Endodermal cell (in vitro differentiated cells): ENCODE results near the gene PCSK2. TPM values are rescaled to one million over a fixed set of nuclear protein-coding genes. Genes with fewer than 3 reads are reported as not detected.

Source experiments
- DNase-seq: peaks from one replicate; pipeline ENCODE4 v3.0.0-alpha.2; 2017
- H3K27ac ChIP-seq: 2 replicates; pipeline ENCODE4 v1.5.1; 2013; ENCODE audit warnings: mild to moderate bottlenecking, low read depth, low read length, moderate library complexity
- H3K27me3 ChIP-seq: 2 replicates; pipeline ENCODE4 v1.6.1; 2013; ENCODE audit warnings: mild to moderate bottlenecking, low read length, moderate library complexity; ENCODE audit not compliant: insufficient read depth, control insufficient read depth, poor library complexity, severe bottlenecking
- H3K36me3 ChIP-seq: 2 replicates; pipeline ENCODE4 v1.7.0; 2013; ENCODE audit warnings: mild to moderate bottlenecking, low read length, moderate library complexity; ENCODE audit not compliant: control insufficient read depth, insufficient read depth
- H3K4me1 ChIP-seq: one replicate; pipeline ENCODE4 v1.7.0; 2013; ENCODE audit warnings: low read length; ENCODE audit not compliant: control insufficient read depth, insufficient read depth
- H3K4me3 ChIP-seq: 2 replicates; pipeline ENCODE4 v1.5.1; 2013; ENCODE audit warnings: mild to moderate bottlenecking, low read length, moderate library complexity
- H3K9ac ChIP-seq: 2 replicates; pipeline ENCODE4 v1.6.1; 2013; ENCODE audit warnings: mild to moderate bottlenecking, low read length, moderate library complexity; ENCODE audit not compliant: poor library complexity, severe bottlenecking; ENCODE audit errors: extremely low read depth
- H3K9me3 ChIP-seq: 2 replicates; pipeline ENCODE4 v1.6.1; 2013; ENCODE audit warnings: mild to moderate bottlenecking, low read length, moderate library complexity; ENCODE audit not compliant: control insufficient read depth
- H3K27ac Mint-ChIP-seq: 2 replicates; pipeline ENCODE4 v1.8.0; 2020; ENCODE audit warnings: mixed read lengths
- H3K27me3 Mint-ChIP-seq: 2 replicates; pipeline ENCODE4 v1.8.0; 2021; ENCODE audit warnings: mild to moderate bottlenecking, mixed read lengths; ENCODE audit not compliant: insufficient read depth
- H3K36me3 Mint-ChIP-seq: 2 replicates; pipeline ENCODE4 v1.8.0; 2020; ENCODE audit warnings: low read depth, mixed read lengths
- H3K4me1 Mint-ChIP-seq: 2 replicates; pipeline ENCODE4 v1.8.0; 2020; ENCODE audit warnings: mixed read lengths
- H3K4me3 Mint-ChIP-seq: 2 replicates; pipeline ENCODE4 v1.8.0; 2020; ENCODE audit warnings: mild to moderate bottlenecking, moderate library complexity, mixed read lengths
- H3K9me3 Mint-ChIP-seq: 2 replicates; pipeline ENCODE4 v1.8.0; 2020; ENCODE audit warnings: mild to moderate bottlenecking, mixed read lengths
- CTCF ChIP-seq: fragments of 200-600 bp; sonication (generic); conservative IDR thresholded peaks from 2 replicates; pipeline ENCODE4 v1.5.0; 2021; ENCODE audit warnings: antibody characterized with exemption, mild to moderate bottlenecking
- WGBS, 2 experiments: methylation state at CpG; one replicate each; pipeline versions ENCODE4 v1.1.5 to v1.1.7; 2013; ENCODE audit warnings: missing lambda C conversion rate in 2 of 2, mixed read lengths in 1 of 2; ENCODE audit not compliant: insufficient coverage in 1 of 2, insufficient read length in 1 of 2; 5-methylcytosine and 5-hydroxymethylcytosine counted together
- total RNA-seq, 2 donors: library from RNA; stranded (reverse); fragmentation: NEBNext Ultra II Directional in 1 of 2; extraction: Animal tissue kit (Norgen Biotek cat#: 25700) in 1 of 2; gene quantifications; 2 replicates in 1 of 2; 3 replicates in 1 of 2; pipeline ENCODE4 v1.2.1, GENCODE V29; 2021

The PCSK2 gene
- total RNA-seq, 2 donors from 2014 or later = 3.0 to 4.8 TPM

- Histone ChIP-seq H3K36me3 (no peaks in the 10 kb centered on the region), H3K9ac (no peak overlapping the region), H3K4me3 (no peak overlapping the region), H3K4me1 (no peaks in the 10 kb centered on the region), H3K27ac (no peak overlapping the region), H3K27me3 (no peaks in the 10 kb centered on the region), H3K9me3 (no peaks in the 10 kb centered on the region)
- no peaks in the 10 kb centered on the region for H3K9me3 Mint-ChIP-seq
- no peaks in the 10 kb centered on the region for H3K36me3 Mint-ChIP-seq
- H3K27ac Mint-ChIP-seq = no peak overlapping the region
- 92 to 96% methylated on average over 4 to 5 of the region's 5 CpGs for WGBS, 2 experiments
- no peak for TF ChIP-seq CTCF
- DNase-seq = no peak
- no peak overlapping the region for H3K4me3 Mint-ChIP-seq
- no peaks in the 10 kb centered on the region for H3K27me3 Mint-ChIP-seq
- H3K4me1 Mint-ChIP-seq = peaks cover 23% of the 10 kb centered on the region
Observed at GRCh38 chr20:17394411-17394810, 167.6 kb downstream of the PCSK2 start.

- Histone ChIP-seq H3K4me3 (no peak overlapping the region), H3K9ac (no peak overlapping the region), H3K9me3 (no peaks in the 10 kb centered on the region), H3K27ac (no peak overlapping the region), H3K4me1 (no peaks in the 10 kb centered on the region), H3K36me3 (no peaks in the 10 kb centered on the region), H3K27me3 (no peaks in the 10 kb centered on the region)
- Mint-ChIP-seq H3K27me3 (no peaks in the 10 kb centered on the region), H3K4me3 (no peak overlapping the region), H3K36me3 (no peaks in the 10 kb centered on the region), H3K9me3 (no peaks in the 10 kb centered on the region), H3K4me1 (peaks cover 23% of the 10 kb centered on the region), H3K27ac (no peak overlapping the region)
- 91 to 100% methylated on average over 2 to 3 of the region's 3 CpGs for WGBS, 2 experiments
- TF ChIP-seq CTCF = no peak
- DNase-seq = no peak
Observed at GRCh38 chr20:17395729-17396128, 168.9 kb downstream of the PCSK2 start.

GRCh38 chr20:17399303-17399985 lies 172.6 kb downstream of the PCSK2 start:
- no peak overlapping the region for H3K4me3 ChIP-seq
- H3K27me3 ChIP-seq = no peaks in the 10 kb centered on the region
- Mint-ChIP-seq H3K27ac (no peak overlapping the region), H3K4me1 (peaks cover 20% of the 10 kb centered on the region), H3K36me3 (no peaks in the 10 kb centered on the region), H3K27me3 (peaks cover 2% of the 10 kb centered on the region), H3K9me3 (no peaks in the 10 kb centered on the region), H3K4me3 (no peak overlapping the region)
- H3K9ac ChIP-seq = no peak overlapping the region
- WGBS, 2 experiments = 63 to 78% methylated on average over 5 of the region's 7 CpGs
- no peak for TF ChIP-seq CTCF
- H3K9me3 ChIP-seq = no peaks in the 10 kb centered on the region
- DNase-seq = no peak
- H3K27ac ChIP-seq = no peak overlapping the region
- no peaks in the 10 kb centered on the region for H3K4me1 ChIP-seq
- no peaks in the 10 kb centered on the region for H3K36me3 ChIP-seq
